Measurements from ENCODE around the gene ZNF740.

GRCh38 chr12:53197011-53197640 lies 16.6 kb downstream of the ZNF740 start:
- no peak for TF ChIP-seq YY1 (IDR thresholded peaks at IDR 0.05; ENCODE audit: insufficient read depth, insufficient read length)
- no peak for TF ChIP-seq ZNF274 (IDR thresholded peaks at IDR 0.05; ENCODE audit: low read depth, low read length)
